T47D (cell line): Measurements from ENCODE around the gene SS18L1.

Experiments
- DNase-seq, 2 experiments: peaks; one replicate each; pipeline versions ENCODE4 v3.0.0 to v3.0.0-alpha.2; 2011 to 2012; ENCODE audit warnings: low read depth in 1 of 2, low spot score in 1 of 2
- JUND ChIP-seq: IDR thresholded peaks from 2 replicates; pipeline ENCODE4 v1.6.1; 2012; ENCODE audit warnings: low read depth
- in situ Hi-C: cut with HindIII; loops from 2 replicates; pipeline ENCODE4 v1.10.0; 2016; ENCODE audit warnings: low sequenced_read_pairs, low pct_unique_long_range_greater_than_20kb

Gene SS18L1

DNA sequence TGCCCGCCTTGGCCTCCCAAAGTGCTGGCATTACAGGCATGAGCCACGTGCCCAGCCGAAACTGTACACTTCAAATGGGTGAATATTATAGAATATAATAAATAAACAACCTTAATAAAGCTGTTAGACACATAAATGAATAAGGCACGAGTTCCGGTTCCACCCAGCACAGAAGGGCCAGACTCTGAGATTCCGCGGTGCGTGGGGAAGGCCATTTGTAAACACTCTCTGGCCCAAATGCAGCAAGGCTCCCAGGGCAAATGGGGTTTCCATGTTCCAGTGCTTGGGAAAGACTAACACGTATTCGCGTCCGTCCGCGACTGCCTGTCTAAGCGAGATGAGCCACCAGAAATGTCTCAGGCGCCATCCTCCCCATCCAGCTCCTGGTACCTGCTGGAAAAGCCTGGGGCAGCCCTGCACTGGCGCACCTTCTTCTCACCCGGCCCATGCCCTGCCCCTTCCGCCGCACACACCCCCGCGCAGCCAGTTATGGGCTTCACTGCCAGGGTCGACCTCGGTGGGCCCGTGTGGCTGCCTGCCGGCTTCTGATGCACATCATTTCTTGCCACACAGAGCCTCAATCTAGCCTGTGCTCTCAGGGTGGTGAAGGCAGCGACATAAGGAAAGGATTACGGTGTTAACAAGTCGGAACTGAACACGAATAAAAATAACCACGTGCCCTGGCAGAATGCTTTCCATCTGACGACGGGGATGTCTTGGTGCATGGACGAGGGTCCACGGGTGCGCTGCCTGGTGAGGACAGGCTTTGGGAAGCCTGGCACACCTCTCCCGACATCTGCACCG is 26.8 kb upstream of the SS18L1 start:
- no peak for TF ChIP-seq JUND
- DNase-seq, result no peak
- in situ Hi-C loops, result no loop called here

GRCh38 chr20:62117362-62117646 is 26.3 kb upstream of the SS18L1 start:
- no peak for DNase-seq
- in situ Hi-C loops, result no loop called here
- no peak for TF ChIP-seq JUND

GRCh38 chr20:62117658-62118057 is 25.9 kb upstream of the SS18L1 start:
- TF ChIP-seq JUND, result no peak
- in situ Hi-C loops, result no loop called here
- DNase-seq, result no peak

DNA sequence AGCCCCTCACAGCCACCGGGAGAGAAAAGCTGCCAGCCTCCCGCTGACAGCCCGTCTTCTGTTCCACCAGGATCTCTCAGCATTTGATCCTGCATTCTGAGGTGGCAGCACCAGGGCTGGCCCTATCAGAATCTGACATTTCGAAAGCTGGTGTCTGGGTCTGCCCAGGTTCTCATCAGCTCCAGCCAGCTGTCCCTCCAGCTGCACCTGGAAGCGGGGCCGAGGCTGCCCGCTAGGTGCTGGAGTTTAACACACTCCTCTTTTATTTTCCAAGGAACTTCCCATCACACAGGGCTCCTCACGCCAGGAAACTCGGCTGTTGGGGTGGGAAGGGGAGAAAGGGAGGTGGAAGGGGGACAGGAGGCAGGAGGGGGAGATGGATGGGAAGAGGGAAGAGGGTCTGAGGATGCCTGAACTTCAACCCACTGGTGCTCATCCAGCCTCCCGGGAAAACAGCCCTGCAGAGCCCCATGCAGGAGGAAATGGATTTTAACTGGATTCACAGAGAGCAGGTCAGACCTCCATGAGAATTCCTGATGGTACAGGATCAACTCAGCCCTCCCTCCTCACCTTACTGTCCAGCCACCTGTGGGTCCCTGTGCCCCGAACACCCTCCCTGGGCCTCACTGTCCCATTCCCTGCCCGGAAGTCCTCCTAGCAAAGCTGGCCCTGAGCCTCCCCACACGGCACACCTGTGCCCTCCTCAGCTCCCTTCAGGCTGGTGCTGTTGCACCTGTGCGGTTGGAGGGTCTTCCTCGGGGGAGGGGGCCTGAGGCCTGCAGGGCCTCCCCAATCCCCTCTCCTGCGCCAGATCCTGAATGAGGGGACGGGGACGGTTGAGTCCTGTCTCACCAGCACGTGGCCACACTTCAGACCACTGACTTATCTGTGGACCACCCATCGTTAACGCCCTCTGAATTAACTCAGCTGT is 25.2 kb upstream of the SS18L1 start:
- in situ Hi-C loops, result no loop called here
- TF ChIP-seq JUND, result no peak
- DNase-seq, result no peak

- DNase-seq, result no peak
- in situ Hi-C loops, result no loop called here
- TF ChIP-seq JUND, result no peak
Observed at GRCh38 chr20:62119115-62119514, 24.5 kb upstream of the SS18L1 start.

DNA sequence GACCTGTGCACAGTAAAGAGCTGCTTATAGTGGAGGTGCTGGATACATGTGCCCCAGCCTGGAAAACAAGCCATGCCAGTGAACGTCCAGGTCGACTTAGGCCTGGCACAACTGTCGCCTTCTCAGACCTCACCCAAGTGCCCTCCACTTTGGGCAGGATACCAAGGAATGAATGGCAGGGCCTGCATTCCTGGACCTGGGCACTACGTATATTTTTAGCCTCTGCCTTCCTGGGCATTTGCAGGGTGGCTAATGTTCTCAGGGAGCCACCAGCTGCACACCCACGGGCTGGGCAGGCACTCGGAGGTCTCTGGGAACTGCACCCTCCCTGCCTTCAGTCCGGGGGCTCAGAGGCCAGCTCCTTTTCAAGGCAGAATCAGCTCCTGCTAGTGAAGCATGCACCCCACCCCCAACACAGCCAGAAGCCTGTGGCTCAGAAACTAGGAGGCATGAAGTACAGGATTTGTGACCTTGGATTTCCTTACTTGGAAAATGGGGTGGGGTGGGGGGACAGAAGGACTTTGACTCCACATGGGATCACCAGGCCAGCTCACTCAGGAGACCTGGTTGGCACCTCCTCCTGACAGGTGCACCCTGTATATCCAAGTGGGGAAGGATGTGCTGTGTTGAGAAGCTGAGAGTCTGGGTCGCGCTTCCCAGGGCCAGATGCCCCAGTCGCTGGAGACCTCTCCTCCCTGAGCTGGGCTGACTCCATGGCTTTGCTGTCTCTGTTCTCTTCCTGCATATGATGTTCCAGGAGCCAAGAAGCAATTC is 23.8 kb upstream of the SS18L1 start:
- DNase-seq, result no peak

GRCh38 chr20:62120365-62120762 is 23.2 kb upstream of the SS18L1 start:
- no peak for DNase-seq
- in situ Hi-C loops, result no loop called here
- TF ChIP-seq JUND, result no peak

More for the DNA sequence above, 23.8 kb upstream of the SS18L1 start:
- in situ Hi-C loops, result no loop called here
- TF ChIP-seq JUND, result no peak

DNA sequence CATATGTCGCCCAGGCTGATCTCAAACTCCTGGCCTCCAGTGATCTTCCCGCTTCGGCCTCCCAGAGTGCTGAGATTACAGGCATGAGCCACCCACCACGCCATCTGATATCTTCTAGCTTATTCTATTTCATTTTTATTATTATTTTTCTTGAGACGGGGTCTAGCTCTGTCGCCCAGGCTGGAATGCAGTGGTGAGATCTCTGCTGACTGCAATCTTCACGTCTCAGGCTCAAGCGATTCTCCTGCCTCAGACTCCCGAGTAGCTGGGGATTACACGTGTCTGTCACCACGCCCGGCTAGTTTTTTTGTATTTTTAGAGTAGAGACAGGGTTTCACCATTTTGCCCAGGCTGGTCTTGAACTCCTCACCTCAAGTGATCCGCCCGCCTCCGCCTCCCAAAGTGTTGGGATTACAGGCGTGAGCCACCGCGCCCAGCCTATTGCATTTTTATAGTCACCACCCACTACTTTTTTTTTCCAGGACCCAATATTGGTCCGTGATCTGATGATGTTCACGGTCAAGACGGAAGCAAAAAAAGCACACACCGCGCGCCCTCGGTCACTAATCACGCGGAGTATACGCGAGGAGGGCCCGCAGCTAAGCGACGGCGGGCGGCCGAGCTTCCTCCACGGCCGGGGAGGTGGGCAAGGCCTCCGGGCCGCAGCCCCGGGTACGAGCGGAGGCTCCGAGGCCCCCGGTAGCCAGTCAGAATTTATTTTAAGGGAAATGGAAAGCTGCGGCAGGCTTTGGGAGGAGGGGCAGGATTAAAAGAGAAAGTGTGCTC is 22.4 kb upstream of the SS18L1 start:
- in situ Hi-C loops, result no loop called here
- DNase-seq, result peak in 1 of 2 experiments; percentile 85
- TF ChIP-seq JUND, result no peak

GRCh38 chr20:62121776-62122653 is 21.6 kb upstream of the SS18L1 start, which contains the start of gene LSM14B:
TSS of gene LSM14B (plus strand) at chr20:62122475. CDS start at chr20:62122667, 192 bp downstream.
- no peak for TF ChIP-seq JUND
- DNase-seq, result peak; percentile 98 to 99
- in situ Hi-C loops, result no loop called here

DNA sequence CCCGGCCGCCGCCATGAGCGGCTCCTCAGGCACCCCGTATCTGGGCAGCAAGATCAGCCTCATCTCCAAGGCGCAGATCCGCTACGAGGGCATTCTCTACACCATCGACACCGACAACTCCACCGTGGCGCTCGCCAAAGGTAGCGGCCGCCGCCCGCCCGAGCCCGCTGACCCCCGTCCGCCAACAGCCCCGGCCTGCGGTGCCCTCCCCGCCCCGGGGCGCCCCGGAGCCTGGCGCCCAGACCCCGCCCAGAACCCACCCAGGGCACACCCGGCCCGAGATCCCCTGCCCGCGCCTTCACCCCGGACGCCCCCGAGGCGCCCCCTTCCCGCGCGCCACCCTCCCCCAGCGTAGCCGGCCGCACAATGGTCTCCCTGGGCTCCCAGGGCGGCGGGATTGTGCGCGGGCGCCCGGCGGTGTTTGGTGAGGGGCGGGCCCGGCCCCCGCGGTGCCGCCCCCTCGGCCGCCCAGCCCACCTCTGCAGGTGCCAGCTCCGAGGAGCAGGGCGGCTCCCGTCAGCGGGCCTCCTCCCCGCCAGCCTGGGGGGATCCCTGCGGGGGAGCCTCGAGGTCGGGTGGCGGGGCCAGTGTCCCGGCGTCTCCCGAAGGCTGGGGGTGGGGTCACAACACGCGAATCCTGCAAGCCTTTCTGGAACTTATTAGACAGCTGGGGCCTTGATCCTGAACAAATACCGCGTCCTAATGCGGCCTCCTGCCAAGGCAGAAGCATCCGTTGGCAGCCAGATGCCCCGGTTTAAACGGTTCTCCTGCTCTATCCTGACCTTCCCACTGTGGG is 20.7 kb upstream of the SS18L1 start:
- DNase-seq, result peak; percentile 74 to 79
- TF ChIP-seq JUND, result no peak
- in situ Hi-C loops, result no loop called here
